Islet of Langerhans (tissue), 1 donor: ENCODE data around the gene GJB5.

Experiments used
- FAIRE-seq: peaks from one replicate; lab custom pipeline; 2011; peaks lifted over from hg19 to GRCh38; lab: Jason Lieb, UNC

GJB5 gene

GRCh38 chr1:34777519-34778321 lies 22.9 kb downstream of the GJB5 start:
- FAIRE-seq, result no peak

- no peak for FAIRE-seq
These were observed 23.5 kb downstream of the GJB5 start for GRCh38 chr1:34778381-34778780.

GRCh38 chr1:34779005-34779404 lies 24.2 kb downstream of the GJB5 start:
- FAIRE-seq, result no peak

- FAIRE-seq, result no peak
These were observed 24.7 kb downstream of the GJB5 start for GRCh38 chr1:34779526-34779925.

DNA sequence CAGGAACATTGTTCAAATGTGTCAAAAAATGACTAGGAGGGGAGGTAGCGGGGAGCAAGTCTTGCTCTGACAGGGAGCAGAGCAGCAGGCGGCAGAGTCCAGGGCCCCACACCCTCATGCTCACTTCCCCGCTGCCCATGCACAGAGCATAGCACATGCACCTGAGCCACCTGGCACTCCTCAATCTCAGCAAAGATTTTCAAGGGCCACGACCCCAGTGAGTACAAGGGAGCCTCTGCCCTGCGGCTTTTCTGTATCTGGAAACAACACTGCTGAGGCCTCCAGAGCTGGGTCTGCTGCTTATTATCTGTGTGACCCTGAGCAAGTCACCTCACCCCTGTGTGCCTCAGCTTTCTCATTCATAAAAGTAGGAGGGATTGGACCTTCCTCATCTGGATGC lies 25.1 kb downstream of the GJB5 start:
- FAIRE-seq, result no peak

GRCh38 chr1:34780528-34780927 lies 25.7 kb downstream of the GJB5 start:
- no peak for FAIRE-seq

DNA sequence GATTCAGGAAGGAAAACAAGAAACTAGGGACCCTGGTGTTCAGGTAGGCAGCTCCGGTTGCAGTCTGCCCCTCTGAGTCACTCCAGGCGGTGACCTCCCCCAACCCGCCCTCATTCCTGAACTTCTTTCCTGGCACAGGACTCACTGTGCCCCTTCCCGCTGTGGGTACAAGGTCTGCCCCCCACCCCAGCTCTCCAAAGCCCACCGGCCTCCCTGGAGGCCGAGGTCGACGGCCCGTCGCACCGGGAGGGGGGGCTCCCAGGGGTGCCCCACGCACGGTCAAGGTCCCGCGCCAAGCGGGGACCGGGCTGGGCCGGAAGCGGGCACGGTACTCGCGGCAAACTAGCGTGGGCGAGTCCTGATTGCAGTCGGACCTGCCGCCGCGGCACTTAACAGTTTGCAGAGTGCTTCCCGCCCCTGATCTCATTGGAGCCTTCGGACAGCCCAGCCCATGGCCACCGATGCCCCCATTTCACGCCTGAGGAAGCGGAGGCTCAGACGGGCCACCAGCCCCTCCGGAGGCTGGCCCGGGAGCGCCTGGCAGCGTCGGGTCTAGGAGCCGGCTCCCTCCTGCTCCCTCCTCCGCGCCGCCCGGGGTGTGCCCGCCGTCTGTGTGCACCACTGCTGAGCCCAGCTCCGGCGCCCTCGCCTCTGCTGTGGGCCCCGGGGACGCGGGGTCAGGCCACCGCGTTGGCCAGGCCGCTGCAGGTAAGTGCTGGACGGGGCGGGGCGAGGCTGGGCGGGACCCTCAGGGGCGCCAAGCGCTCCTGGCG lies 26.4 kb downstream of the GJB5 start, which contains the start of gene GJB3:
Gene GJB3 (plus strand): TSS at position 144 of the 773 bp plus-strand sequence. CDS start 3,549 bp downstream, outside the sequence.
- FAIRE-seq, result no peak

GRCh38 chr1:34781844-34782391 lies 27.1 kb downstream of the GJB5 start:
- FAIRE-seq, result no peak

DNA sequence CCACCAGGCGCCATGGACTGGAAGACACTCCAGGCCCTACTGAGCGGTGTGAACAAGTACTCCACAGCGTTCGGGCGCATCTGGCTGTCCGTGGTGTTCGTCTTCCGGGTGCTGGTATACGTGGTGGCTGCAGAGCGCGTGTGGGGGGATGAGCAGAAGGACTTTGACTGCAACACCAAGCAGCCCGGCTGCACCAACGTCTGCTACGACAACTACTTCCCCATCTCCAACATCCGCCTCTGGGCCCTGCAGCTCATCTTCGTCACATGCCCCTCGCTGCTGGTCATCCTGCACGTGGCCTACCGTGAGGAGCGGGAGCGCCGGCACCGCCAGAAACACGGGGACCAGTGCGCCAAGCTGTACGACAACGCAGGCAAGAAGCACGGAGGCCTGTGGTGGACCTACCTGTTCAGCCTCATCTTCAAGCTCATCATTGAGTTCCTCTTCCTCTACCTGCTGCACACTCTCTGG lies 29.9 kb downstream of the GJB5 start:
- no peak for FAIRE-seq

GRCh38 chr1:34785231-34785874 lies 30.5 kb downstream of the GJB5 start:
- no peak for FAIRE-seq

DNA sequence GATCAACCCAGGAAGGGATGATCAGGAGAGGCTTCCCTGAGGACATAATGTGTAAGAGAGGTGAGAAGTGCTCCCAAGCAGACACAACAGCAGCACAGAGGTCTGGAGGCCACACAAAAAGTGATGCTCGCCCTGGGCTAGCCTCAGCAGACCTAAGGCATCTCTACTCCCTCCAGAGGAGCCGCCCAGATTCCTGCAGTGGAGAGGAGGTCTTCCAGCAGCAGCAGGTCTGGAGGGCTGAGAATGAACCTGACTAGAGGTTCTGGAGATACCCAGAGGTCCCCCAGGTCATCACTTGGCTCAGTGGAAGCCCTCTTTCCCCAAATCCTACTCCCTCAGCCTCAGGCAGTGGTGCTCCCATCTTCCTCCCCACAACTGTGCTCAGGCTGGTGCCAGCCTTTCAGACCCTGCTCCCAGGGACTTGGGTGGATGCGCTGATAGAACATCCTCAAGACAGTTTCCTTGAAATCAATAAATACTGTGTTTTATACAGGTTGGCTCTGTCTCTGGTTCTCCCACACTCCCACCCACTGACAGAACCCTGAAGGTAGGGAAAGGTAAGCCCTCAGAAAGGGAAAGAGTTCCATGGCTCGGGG lies 31.1 kb downstream of the GJB5 start:
- no peak for FAIRE-seq

DNA sequence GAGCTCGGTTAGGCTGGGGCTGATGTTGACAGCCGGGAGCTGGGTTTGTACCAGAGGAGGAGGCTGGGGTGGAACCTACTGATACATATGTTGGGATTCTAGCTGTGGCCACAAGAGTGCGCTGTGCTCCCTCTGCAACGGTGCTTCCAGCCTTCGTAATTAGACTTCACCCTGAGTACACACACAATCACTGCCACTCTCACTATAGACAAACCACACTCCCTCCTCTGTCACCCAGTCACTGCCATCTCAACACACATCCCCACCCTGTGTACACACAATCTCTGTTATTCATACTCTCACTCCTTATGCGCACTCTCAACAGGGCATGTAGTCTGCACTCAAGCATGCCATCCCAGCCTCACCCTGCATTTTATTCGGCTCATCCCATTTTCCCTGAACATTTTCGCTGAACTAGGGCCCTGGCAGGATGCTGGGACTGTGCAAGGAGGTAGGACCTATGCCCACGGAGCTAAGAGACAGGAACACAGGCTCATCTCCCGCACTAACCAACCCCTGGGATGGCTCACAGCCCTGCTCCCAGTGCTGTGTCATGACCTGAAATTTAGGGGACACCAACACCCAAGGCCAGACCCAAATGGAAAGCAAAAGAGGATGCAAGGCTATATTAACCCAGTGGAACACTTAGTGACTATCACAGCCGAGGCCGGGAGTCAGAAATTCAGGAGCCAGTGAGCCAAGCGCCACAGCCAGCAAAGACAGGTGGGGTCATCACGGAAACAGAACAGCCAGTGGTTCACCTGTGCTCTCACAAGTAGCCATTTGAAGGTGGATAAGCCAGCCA lies 31.9 kb downstream of the GJB5 start:
- no peak for FAIRE-seq

DNA sequence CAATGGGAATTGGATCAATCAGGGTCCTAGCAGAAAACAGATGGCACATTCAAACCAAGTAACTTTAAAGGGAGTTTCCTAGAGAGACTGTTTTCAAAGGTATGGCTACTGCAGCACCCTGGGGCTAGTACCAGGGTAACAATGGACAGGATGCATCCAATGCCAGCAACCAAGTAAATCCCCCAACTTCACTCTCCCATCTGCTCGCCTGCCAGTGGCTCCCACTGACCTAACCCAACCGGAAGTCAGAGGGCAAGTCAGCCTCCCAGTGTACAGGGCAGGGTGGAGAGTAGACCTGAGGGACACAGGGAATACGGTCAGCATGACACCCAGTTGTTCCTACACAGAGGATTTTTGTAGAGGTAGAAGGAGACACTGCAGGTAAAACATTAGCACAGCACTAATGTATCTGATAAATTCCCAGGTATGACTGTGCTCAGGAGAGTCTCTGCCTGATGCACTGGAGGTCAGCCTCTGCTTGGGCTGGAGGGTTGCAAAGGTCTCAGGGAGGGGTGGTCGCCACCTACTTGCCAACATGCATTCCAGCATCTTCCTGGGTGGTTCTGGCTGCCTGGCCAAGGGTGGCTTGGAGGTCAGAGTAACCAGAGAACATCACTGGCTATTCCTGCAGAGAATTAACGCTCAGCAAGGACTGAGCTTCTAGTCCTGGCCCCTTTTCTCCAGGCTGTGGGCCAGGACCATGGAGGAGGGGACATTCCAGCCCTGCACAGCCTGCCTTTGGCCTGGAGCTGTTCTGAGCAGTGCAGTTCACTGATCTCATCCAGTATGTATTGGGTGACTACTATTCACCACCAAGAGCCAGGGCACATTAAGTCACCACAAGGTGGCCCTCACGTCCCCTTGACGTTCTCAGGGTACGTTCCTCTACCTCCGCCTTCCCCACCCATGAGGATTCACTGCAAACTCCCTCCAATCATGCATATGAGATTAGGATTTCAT lies 32.9 kb downstream of the GJB5 start:
- FAIRE-seq, result no peak

DNA sequence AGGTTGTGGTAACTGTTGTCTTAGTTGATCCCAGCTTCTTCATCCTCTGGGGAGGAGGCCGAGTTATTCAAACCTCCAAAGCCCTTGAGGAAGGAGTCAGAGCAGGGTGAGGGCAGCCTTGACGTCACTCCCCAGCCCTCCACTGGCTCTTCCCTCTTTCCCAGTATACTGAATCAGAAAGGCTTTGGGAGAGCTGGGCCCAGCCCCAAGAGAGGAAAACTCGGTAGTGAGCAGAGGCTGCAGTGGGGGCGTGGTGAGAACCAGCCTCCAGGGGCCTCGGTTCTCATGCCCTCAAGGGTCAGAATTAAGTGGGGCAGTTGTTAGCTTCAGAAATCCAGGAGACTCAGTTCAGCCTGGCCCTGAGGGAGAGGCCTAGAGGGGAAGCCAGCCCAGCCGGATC lies 36.1 kb downstream of the GJB5 start:
- no peak for FAIRE-seq

- no peak for FAIRE-seq
These were observed 37.6 kb downstream of the GJB5 start for GRCh38 chr1:34792424-34792823.

- FAIRE-seq, result no peak
These were observed 38.3 kb downstream of the GJB5 start, which contains the start of gene GJA4 for GRCh38 chr1:34792868-34793727. Gene GJA4, plus strand, starts transcription at chr1:34792999. Its CDS starts 1,215 bp downstream, at chr1:34794214.

- no peak for FAIRE-seq
These were observed 39.3 kb downstream of the GJB5 start for GRCh38 chr1:34794001-34794789.

DNA sequence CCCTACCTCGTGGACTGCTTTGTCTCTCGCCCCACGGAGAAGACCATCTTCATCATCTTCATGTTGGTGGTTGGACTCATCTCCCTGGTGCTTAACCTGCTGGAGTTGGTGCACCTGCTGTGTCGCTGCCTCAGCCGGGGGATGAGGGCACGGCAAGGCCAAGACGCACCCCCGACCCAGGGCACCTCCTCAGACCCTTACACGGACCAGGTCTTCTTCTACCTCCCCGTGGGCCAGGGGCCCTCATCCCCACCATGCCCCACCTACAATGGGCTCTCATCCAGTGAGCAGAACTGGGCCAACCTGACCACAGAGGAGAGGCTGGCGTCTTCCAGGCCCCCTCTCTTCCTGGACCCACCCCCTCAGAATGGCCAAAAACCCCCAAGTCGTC lies 39.9 kb downstream of the GJB5 start:
- no peak for FAIRE-seq
